ENCODE results near the gene RTL5.
"Not testable (repeated sequence)": the region's sequence is repeated elsewhere in the genome, so short reads cannot be mapped to it uniquely, and the experiment has no call there.

Gene RTL5

DNA sequence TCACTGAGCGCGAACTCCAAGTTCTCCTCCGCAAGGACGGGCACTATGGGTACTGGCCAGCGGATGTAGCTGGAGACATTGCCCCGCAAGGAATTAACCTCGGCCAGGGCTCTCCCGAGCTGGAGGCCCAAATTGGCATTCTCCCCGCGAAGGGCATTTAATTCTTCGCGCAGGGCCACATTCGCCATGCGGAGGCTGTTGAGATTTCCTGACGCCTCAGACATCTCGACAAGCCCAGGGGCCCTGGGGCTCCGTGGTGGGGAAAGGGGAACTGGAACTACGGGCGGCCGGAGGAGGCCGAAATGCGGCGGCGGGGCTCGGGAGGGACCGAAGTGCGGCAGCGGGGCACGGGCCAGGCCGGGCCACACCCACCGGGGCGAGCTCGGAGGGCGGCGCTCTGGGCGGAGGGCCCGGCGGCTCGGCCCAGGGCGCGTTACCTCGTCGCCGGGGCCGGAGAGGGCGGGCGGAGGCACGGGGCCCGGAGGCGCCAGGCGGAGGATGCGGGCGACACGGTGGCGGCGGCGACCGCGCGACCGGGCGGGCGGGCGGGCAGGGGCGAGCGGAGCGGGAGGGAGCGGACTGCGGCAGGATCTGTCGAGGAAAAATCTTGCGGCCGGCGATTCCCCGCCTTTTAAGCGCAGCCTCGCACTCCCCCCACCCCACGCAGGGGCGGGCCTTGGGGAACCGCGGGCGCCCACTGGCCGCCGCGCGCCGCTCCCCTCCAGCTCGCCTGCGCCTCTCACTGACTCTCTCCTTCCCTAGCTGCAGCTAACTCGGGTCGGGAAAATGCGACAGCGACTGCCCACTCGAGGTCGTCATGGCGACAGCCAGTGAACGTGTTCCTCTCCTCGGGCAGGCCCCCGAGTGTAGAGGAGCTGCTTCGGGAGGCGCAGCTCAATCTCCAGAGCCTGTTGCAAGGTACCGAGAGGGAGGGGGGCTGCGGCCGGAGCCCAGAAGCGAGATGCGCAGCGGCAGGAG is at the start of gene RTL5:
Gene RTL5, minus strand, starts transcription at position 599 of the 978 bp plus-strand sequence.
- DNase-seq, result peak; percentile 35

DNA sequence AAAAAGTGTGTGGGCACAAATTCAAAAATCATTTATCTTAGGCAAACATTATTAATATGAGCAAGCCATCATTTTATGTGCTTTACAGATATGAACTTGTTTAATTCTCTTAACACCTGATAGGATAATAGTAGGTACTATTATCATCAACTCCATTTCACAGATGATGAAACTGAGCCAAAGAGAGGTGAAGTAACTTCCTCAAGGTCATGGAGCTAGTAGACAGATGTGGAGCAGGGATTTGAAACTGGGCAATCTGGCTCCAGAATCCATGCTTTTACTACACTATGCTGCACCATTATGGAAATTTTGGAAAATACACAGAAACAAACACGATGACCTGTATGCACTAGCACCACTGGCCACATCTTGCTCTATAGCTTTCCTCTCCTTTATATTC is 48.8 kb upstream of the RTL5 start:
- DNase-seq, result no peak

DNA sequence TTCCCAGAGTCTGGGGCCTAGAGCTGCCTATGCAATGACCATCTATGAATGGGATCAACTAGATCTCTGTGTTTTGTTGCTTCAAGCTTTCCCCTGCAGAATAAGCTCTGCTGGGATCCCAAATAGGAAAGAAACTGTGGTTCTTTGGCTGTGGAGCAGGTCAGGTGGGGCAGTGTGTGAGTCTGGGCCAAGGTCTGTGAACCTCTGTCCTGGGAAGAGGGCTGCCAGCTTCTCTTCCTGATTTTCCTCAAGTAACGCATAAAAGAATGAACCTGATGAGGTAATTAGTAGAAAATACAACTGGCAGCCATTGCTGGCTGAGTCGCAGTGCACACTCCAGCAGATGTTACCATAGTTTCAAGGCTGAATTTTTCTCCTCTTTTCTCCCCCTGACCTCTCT is 45.3 kb upstream of the RTL5 start:
- no peak for DNase-seq

DNA sequence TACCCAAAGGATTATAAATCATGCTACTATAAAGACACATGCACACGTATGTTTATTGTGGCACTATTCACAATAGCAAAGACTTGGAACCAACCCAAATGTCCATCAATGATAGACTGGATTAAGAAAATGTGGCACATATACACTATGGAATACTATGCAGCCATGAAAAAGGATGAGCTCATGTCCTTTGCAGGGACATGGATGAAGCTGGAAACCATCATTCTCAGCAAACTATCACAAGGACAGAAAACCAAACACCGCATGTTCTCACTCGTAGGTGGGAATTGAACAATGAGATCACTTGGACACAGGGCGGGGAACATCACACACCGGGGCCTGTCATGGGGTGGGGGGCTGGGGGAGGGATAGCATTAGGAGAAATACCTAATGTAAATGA is 44.6 kb upstream of the RTL5 start:
- not testable (repeated sequence) for DNase-seq

DNA sequence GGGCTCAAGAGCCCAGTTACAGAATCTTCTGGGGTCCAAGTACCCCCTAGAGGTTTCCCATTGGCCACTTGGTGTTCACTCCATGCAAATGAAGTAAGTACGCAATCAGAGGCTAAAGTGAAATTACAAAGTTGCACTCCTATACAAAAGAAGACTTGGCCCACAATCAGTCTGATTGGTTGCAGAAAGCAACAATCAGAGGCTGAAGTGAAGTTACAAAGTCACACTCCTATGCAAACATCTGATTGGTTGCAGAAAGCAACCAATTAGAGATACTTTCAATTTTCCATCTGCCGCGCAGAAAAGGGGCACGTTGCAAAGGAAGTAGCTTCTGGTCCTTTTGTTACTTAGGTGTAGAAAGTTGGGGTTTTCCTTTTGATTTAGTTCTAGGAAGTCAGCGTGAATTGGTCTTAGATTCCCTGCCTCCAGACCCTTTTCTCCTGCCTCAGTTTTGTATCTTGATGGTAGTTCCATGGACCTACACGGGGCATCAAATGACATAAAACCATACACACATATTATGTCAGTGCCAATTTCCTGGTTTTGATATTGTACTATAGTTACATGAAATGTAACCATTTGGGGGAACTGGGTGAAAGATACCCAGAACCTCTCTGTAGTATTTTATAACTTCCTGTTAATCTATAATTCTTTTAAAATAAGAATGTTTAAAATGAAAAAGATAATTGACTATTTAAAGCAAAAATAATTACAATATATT is 37.5 kb upstream of the RTL5 start:
- no peak for DNase-seq

DNA sequence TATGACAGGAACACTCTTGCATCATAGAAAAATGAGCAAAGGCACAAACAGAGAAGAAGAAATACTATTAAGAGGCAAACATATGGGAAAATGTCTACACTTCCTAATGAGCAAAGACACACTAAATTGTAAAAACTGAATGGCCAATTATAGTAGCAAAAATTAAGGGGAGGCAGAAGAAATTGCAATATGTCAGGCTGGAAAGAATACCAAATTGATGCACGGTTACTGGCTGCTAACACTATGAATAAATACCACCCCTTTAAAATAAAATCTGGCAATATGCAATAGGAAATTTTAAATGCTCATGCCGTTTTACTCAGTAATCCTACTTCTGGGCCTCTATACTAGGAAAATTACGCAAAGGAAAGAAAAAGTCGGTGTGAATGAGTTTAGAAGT is 33.8 kb upstream of the RTL5 start:
- DNase-seq, result no peak

DNA sequence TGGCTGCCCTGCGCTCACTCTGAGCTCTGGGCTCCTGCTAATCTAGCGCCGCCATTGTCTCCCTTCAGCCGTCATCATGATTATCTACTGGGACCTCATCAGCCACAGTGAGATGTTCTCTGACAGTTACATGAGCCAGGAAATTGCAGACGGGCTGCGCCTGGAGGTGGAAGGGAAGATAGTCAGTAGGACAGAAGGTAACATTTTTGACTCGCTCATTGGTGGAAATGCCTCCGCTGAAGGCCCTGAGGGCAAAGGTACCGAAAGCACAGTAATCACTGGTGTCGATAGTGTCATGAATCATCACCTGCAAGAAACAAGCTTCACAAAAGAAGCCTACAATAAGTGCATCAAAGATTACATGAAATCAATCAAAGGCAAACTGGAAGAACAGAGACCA is 28.1 kb upstream of the RTL5 start:
- no peak for DNase-seq

DNA sequence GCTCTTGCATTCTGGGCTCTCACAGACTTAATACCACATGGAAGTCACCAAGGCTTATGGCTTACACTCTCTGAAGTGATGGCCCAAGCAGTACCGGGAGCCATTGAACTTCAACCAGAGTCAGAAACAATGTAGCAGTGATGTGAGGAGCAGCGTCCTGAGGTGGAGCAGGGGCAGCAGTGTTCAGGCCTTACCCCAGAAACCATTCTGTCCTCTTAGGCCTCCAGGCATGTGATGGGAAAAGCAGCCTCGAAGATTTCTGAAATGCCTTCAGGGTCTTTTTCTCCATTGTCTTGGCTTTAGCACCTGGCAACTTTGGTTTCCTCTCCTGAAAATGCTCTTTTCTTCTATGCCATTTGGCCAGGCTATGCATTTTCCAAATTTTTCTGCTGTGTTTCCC is 27.1 kb upstream of the RTL5 start:
- DNase-seq, result no peak

DNA sequence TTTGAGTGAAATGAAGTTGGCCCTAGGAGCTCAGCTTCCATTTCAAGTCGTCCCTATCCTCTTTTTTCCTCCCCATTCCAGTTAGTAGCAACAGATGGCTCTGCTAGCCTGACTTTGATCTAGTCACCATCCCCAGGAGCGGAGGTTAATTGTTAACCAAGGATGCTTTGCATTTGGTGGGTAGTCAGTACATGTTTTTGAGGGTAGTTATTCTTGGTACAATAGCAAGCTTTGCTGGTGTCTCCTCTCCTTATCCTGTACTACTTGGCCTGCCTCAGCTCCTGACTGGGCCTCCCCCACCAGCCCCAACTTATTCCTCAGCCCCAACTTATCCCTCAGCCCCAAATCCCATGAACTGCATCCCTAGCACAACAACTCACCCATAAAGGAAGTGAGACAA is 14.8 kb upstream of the RTL5 start:
- DNase-seq, result no peak

DNA sequence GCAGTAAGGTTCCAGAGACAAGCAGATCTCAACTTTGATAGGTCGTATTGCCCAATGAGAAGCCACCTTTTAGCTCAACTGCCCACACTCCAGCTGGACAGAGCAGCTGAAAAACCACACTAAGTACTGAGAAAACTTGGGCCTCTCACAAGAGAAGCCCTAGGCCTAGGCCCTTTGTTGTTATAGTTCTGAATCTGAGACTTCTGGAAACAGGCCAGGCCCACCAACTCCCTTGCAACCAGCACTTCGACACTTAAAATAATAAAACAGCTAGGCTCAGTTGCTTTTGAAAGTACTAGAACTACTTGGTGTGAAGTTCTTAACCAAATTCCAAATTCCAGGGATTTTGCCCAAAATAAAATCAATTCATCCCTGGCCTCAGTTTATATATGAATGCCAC is 13.5 kb upstream of the RTL5 start:
- DNase-seq, result no peak

DNA sequence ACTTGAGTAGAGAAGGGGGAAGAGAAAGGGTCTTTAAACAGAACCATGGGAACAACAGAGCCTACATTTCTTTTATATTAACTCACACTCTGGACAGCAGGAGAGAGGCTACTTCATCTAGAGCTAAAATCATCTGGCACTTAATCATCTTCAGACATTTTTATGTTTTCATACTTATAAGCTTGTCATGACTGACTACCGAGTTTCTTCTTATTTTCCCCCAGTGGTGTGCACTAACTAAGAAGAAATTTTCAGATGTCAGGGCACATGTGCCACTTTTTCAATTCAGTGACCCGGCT is 11.8 kb upstream of the RTL5 start:
- no peak for DNase-seq

DNA sequence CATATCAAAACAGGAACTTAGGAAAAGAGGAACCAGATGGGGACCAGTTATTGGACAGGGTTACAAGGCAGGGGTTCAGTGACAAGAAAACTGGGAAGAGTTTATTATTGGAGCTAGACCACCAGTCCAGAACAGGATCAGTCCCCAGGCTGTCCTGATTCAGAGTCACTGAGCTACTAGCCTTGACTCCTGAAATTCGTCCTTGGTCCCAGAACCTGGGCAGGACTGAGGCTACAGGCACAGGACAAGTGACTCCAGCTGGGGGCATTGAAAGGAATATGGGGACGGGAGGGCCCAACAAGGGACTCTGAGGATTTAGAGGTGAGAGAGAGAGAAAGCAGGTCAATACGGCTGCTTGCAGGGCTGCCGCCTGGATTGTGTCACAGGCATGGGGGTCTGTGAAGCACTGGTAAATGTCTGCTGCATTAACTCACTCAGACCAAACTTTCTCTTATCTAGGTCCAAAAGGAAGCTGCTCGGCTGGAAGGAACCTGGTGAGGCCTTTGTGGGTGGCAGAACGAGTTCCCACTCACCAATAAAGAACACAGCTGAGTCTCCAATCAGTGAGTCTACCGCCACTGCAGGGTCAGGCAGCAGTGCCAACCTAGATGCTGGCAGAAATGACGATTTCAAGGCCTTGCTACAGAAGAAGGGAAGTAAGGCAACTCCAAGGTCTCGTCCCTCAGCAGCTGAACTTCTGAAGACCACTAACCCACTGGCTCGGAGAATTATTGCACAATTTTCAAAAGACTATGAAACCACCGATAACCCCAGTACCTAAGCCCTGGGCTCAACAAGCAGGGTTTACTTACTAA is 11.3 kb upstream of the RTL5 start:
- no peak for DNase-seq

DNA sequence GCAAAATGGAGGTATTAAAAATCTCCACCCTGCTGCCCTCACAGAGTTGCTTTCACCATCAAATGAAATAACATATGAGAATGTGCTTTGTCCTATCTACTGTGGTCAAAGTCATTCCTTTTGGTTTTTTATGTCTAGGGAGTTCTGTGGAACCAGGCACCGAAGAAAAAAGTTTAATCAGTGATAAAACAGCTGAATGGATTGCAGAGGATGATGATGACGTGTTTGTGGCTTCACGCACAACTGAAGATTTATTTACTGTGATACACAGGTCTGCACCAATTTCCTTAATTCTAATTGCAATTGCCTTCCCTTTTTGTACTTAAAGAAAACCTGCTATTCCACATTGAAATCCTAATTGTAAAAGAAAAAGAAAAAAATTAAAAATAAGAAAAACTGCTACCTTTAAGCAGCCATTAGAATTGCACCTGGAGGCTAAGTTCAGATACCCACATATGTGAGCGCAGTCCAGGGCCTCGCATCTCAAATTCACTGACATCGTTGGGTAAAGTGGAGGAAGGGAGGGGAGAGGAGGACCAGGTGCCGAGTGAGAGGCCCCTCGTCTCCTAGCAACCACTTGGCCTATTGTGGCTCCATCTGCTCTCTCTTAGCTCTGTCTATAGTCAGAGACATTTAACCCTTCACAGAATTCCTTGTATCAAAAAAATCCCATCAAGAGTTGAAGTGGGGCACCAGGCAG is 10.5 kb upstream of the RTL5 start:
- DNase-seq, result no peak

DNA sequence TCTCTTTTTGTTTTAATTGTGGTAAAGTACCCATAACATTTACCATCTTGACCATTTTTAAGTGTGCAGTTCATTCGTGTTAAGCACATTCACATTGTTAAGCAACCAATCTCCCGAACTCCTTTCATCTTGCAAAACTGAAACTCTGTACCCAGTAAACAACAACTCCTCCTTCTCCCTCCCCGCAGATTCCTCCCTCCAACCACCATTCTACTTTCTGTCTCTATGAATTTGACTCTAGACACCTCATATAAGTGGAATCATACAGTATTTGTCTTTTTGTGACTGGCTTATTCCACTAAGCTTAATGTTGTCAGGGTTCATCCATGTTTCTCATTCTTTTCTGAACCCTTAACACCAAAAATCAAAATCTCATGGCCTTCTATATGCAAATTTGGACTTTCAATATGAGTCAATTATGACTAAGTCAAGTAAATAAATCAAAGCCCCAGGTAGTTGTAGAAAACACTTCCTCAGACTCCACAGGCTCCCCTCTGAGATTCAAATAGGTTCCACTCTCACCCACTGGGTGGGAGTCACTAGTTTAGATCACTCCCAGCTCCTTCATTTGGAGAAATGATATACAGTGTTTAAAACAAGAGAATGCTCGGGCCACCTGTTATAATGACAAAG is 9.8 kb upstream of the RTL5 start:
- DNase-seq, result no peak

DNA sequence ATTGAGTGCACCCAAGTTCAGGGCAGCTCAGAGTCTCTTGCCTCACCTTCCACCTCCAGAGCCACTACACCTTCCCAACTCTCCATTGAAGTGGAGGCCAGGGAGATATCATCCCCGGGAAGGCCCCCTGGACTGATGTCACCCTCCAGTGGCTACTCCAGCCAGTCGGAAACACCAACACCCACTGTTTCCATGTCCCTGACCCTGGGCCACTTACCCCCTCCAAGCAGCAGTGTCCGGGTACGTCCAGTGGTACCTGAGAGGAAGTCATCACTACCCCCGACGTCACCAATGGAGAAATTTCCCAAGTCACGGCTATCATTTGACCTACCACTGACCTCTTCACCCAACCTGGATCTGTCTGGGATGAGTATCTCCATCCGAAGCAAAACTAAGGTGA is 7.8 kb upstream of the RTL5 start:
- DNase-seq, result no peak

DNA sequence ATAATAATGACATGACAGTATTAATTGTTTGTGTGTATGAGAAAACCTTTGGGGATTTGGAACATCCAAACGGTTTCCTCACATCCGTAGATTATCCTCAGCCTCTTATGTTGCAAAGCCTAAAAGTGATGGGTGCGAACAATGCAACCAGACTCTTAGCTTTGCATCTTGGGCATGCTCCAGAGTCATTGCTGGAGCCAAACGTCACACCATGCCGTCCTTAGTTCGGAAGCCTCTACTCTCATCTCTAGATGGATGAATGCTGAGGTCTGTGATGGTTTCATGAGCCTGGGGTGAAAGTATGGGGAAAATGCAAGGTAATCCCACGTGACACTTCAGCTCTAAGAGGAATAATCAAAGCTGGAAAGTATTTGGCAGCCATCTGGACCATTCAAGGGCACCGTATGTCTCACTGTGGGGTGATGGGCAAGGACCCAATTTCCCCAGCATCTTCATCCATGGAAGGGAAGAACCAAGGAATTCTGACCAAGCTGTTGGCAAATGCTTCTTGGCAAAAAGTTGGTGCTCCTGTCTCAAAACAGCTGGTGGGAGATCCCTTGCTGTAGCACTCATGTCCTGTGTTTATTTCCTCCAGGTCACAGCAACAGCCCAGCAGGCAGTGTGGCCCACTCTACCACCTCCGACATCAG is 6.3 kb upstream of the RTL5 start:
- DNase-seq, result no peak

DNA sequence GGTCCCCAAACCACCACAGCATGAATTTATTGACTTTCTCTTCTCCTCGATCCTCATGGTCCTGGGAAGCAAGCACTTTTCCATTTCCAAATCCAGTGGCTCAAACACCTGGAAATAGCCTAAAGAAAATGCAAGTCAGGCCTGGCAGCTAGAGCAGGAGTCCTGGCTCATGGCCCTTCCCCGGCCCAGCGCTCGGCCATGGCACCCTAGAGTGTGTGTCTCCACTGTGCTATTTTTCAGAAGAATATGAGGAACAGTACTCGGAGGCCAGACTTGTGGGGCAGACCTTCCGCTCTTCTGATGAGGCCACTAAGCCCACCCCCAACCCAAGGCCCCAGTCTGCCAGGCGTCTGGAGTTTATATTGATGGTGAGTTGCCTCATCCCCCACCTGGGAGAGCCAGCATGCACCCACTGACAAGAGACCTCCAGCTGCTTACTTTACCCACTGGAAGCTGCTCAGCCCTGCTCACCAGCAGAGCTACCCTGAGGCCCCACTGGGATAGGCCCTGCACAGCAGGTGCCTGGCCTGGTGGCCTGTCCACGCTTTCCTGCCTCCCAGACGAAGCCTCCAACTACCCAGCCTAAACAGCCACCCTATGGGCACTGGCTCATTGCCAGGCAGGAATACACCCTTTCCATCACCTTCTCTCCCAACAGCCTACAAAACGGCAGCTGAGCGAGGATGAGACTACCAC is 2.3 kb upstream of the RTL5 start:
- DNase-seq, result no peak

DNA sequence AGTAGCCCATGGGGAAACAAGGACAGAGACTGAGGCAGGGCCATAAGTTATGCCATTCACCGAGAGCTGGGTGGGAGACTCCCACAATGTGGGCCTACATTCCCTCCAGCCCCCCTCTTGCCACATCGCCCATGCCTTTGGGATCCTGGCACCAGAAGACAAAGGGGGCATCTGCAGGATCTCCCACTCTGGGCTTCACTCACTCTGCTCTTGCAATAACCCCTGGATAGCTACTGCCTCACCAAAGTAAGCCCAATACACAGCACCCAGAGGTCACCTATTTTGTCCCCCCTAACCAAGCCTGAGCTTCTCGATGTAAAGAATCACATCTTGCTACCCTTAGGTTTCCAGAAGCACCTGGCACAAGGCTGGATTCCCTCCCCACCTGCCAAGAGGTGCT is 741 bp upstream of the RTL5 start:
- no peak for DNase-seq

DNA sequence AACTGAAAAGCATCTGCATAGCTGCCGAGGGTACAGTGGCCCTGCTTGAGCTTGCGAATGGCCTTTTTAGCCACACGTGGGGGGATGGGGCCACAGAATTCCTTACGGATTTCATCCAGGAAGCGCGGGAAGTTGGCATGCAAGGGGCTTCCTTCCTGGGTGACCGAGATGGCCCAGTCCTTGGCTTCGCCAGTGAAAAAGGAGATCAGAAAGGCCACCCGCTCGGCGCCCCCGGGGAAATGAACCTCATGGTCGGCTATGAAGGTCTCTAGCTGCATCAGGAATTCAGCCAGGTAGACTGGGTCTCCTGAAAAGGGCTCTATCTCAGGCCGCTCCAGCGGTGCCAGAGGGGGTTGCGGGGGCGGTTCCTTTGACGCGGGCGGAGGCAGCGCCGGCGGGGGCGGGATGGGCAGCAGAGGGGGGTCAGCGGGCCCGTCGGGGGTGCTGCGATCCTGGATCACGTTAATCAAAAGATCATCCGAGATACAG is 909 bp downstream of the RTL5 start:
- DNase-seq, result no peak

DNA sequence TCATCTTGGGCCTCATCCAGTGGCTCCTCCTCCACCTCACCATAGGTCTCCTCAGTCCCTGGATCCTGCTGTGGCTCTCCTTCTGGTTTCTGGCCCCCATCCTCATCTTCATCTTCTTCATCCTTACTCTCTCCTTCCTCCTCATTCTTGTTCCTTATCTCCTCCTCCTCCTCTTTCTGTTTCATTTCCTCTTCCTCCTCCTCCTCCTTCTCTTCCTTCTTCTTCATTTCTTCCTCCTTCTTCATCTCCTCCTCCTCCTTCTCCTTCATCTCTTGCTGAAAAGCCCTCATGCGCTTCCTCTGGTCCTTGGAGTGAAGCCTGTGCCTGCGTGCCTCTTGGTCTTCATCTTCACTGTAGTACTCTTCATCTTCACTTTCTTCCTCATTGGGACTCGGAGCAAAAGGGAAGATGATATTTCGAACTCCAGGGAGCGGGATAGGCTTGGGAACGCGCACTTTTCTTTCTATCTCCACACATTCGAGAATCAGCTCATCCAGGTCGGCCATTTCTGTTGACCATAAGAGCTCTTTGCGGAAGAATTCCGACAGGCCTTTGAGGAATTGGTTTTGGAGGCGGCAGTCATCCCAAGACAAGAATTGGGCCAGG is 1.5 kb downstream of the RTL5 start:
- no peak for DNase-seq

DNA sequence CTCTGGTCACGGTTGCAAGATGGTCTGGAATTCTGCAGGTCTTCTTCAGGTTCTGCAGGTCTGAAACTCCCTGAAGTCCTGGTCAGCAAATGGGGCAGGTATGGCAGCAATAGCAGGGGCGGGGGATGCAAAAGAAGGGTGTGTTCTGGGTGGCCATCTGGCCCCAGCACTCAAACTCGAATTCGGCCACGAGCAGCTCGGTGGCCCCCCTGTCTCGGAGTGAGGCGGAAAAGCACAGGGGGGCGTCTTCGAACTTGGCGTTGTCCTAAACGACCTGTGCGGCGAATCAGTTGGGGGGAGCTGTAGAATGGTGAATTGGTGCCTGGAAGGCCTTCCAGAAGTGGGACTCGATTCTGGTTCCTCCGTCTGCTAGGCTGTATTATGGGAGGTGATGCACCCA is 2.1 kb downstream of the RTL5 start:
- no peak for DNase-seq
